Measurements from ENCODE around the gene THSD4. TPM values are rescaled to one million over a fixed set of nuclear protein-coding genes. Genes with fewer than 3 reads are reported as not detected.

THSD4 gene
- total RNA-seq, 1 experiment from 2014 or later = 29.3 TPM

GRCh38 chr15:71543413-71543812, 428.1 kb downstream of the THSD4 start:
- Histone ChIP-seq H3K27ac (no peak overlapping the region), H3F3A (ENCODE audit: insufficient read depth, low read depth) (no peaks in the 10 kb centered on the region), H3K79me2 (ENCODE audit: low read depth) (no peaks in the 10 kb centered on the region), H3K9me2 (ENCODE audit: insufficient read depth) (no peaks in the 10 kb centered on the region), H3K9me3 (ENCODE audit: insufficient read depth, low read depth) (no peaks in the 10 kb centered on the region), H3K36me3 (ENCODE audit: low read depth) (no peaks in the 10 kb centered on the region), H3K4me3 (no peak overlapping the region), H3K27me3 (ENCODE audit: insufficient read depth, low read depth) (no peaks in the 10 kb centered on the region), H4K20me1 (ENCODE audit: insufficient read depth) (no peaks in the 10 kb centered on the region), H2AFZ (no peak overlapping the region), H3K4me1 (replicated peaks; ENCODE audit: insufficient read depth) (0 out of 2 replicates have a peak, but pooled peaks cover 2% of the 10 kb centered on the region), H3K4me2 (no peak overlapping the region)
- no peak for DNase-seq
- CTCF ChIA-PET = no interaction called here
- no TSS peak for BruUV-seq (replicated peaks)
- TF ChIP-seq EZH2 (IDR thresholded peaks at IDR 0.05; ENCODE audit: low read depth) (no peak), CTCF (conservative IDR thresholded peaks at IDR 0.05) (no peak)
- POLR2A ChIA-PET (ENCODE audit: unreplicated experiment) = no interaction called here
- intact Hi-C loops (cut with micrococcal nuclease; ENCODE audit: unreplicated experiment) = no loop called here

- H3K4me2 ChIP-seq = no peak overlapping the region
- H3K79me2 ChIP-seq (ENCODE audit: low read depth) = no peaks in the 10 kb centered on the region
- H4K20me1 ChIP-seq (ENCODE audit: insufficient read depth) = no peaks in the 10 kb centered on the region
- no peak overlapping the region for H3K27ac ChIP-seq
- H3K36me3 ChIP-seq (ENCODE audit: low read depth) = no peaks in the 10 kb centered on the region
- intact Hi-C loops (cut with micrococcal nuclease; ENCODE audit: unreplicated experiment) = no loop called here
- no TSS peak for BruUV-seq (replicated peaks)
- CTCF ChIA-PET = interaction anchor here (0.6 kb wide), 1 partner anchor 281 kb away, joined by 4 read pairs; no protein-coding TSS in a partner anchor
- TF ChIP-seq CTCF (conservative IDR thresholded peaks at IDR 0.05) (no peak), EZH2 (IDR thresholded peaks at IDR 0.05; ENCODE audit: low read depth) (no peak)
- H3K27me3 ChIP-seq (ENCODE audit: insufficient read depth, low read depth) = no peaks in the 10 kb centered on the region
- no peak overlapping the region for H2AFZ ChIP-seq
- no peaks in the 10 kb centered on the region for H3K4me1 ChIP-seq (replicated peaks; ENCODE audit: insufficient read depth)
- H3F3A ChIP-seq (ENCODE audit: insufficient read depth, low read depth) = no peaks in the 10 kb centered on the region
- no peaks in the 10 kb centered on the region for H3K9me3 ChIP-seq (ENCODE audit: insufficient read depth, low read depth)
- no peak overlapping the region for H3K4me3 ChIP-seq
- no peak for DNase-seq
- H3K9me2 ChIP-seq (ENCODE audit: insufficient read depth) = no peaks in the 10 kb centered on the region
- POLR2A ChIA-PET (ENCODE audit: unreplicated experiment) = no interaction called here
These were observed 430.0 kb downstream of the THSD4 start for GRCh38 chr15:71545223-71545760.

- Histone ChIP-seq H3F3A (ENCODE audit: insufficient read depth, low read depth) (no peaks in the 10 kb centered on the region), H3K4me3 (no peak overlapping the region), H3K4me1 (replicated peaks; ENCODE audit: insufficient read depth) (no peaks in the 10 kb centered on the region), H4K20me1 (ENCODE audit: insufficient read depth) (no peaks in the 10 kb centered on the region), H3K27me3 (ENCODE audit: insufficient read depth, low read depth) (no peaks in the 10 kb centered on the region), H3K27ac (no peak overlapping the region), H3K9me3 (ENCODE audit: insufficient read depth, low read depth) (no peaks in the 10 kb centered on the region), H3K9me2 (ENCODE audit: insufficient read depth) (no peaks in the 10 kb centered on the region), H2AFZ (no peak overlapping the region), H3K36me3 (ENCODE audit: low read depth) (no peaks in the 10 kb centered on the region), H3K4me2 (no peak overlapping the region), H3K79me2 (ENCODE audit: low read depth) (no peaks in the 10 kb centered on the region)
- no peak for DNase-seq
- no TSS peak for BruUV-seq (replicated peaks)
- ChIA-PET POLR2A (ENCODE audit: unreplicated experiment) (no interaction called here), CTCF (interaction anchor here (0.6 kb wide), 1 partner anchor 280 kb away, joined by 4 read pairs; no protein-coding TSS in a partner anchor)
- intact Hi-C loops (cut with micrococcal nuclease; ENCODE audit: unreplicated experiment) = no loop called here
- TF ChIP-seq CTCF (conservative IDR thresholded peaks at IDR 0.05) (no peak), EZH2 (IDR thresholded peaks at IDR 0.05; ENCODE audit: low read depth) (no peak)
These were observed 430.7 kb downstream of the THSD4 start for GRCh38 chr15:71545923-71546322.
